ENCODE data around the gene LAIR2. TPM values are rescaled to one million over a fixed set of nuclear protein-coding genes. Genes with fewer than 3 reads are reported as not detected.
A peak's percentile ranks its signal among the peaks of the same experiment; 100 is the strongest.
"Not testable (repeated sequence)": the region's sequence is repeated elsewhere in the genome, so short reads cannot be mapped to it uniquely, and the experiment has no call there.

Gene LAIR2
- total RNA-seq, 1 donor from 2014 or later = not detected

DNA sequence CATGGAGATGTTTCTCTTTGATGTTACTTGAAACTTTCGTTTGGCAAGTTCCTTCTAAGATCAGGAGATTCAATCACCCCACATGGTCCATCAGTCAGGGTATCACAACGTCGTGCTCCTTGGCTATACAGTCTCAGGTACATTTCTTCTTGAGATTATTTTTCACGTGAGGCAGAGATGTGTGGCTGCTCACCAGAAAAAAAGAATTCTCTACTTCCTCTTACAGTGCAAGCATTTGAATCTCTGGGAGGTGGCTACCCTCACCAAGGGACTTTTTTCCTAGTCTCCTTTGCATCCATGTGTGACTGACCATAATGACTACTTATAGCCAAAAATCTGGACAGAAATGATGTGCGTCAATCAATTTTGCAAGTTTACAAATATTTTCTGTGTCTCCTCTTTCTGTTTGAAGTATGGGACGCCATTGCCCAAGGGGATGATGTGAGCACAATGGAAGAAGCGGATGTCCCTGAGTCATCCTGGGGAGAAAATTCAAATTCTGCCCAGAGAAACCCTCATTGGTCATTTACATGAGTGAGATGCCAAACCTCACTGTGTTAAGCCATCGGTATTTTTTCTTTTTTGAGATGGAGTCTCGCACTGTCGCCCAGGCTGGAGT lies 8.6 kb upstream of the LAIR2 start:
- DNase-seq (ENCODE audit: low read depth, low spot score) = no peak

DNA sequence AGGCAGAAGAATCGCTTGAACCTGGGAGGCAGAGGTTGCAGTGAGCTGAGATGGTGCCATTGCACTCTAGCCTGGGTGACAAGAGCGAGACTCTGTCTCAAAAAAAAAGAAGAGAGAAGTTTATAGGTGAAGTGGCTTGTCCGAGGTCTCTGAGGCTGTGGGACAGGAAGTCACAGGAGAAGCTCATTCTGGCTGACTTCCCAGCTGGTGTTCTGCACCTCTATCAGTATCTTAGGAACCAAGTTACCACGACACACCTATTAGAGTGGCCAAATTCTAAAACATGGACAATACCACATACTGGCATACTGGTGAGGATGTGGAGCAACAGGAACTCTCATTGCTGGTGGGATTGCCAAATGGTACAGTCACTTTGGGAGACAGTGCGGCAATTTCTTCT lies 7.3 kb upstream of the LAIR2 start:
- not testable (repeated sequence) for DNase-seq (ENCODE audit: low read depth, low spot score)

DNA sequence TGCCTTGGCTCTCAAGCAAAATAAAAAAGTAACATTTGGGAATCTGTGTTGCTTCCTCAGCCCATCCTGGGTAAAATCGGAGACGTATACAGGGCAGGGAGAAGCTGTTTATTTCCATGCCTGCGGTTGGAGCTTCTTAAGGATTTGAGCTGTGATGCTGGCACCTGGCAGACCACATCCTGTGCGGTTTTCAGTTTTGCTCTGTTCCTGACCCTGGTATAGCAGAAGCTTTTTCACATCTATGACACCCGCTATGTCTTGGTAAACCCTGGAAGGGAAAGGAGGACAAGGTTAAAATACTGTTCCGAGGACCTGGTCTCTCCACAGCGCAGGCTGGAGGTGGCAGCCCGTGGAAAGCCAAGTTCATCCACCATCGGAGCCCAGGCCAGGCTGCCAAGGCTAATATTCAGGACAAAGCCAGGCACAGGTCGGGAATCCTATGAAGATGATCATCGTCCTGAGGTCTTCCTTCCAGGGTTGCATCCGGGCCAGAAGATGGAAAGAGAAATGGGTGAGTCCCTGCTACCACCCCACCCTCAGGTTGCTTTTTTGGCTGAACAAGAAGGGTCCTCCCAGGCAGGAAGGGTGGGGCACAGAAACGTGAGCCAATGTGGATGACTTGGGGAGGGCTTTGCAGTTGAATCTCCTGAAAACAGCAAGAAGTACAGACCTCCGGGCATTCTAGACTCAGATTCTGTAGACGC lies 4.7 kb upstream of the LAIR2 start:
- not testable (repeated sequence) for DNase-seq (ENCODE audit: low read depth, low spot score)

DNA sequence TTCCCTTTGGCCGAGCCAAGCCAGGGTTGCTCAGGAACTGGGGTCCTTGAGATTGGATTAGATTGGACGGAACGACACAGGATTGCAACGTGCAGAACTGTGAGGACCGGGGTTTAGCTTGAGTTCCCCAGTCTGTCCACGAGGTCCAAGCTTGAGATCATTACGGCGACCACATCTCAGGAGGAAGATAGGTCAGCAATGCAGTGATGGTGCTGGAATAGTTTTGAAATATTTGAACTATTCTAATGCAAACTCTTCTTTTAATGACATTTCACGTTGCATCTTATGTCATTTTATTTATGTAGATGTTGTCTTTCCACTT lies 4.2 kb upstream of the LAIR2 start:
- DNase-seq (ENCODE audit: low read depth, low spot score) = not testable (repeated sequence)

DNA sequence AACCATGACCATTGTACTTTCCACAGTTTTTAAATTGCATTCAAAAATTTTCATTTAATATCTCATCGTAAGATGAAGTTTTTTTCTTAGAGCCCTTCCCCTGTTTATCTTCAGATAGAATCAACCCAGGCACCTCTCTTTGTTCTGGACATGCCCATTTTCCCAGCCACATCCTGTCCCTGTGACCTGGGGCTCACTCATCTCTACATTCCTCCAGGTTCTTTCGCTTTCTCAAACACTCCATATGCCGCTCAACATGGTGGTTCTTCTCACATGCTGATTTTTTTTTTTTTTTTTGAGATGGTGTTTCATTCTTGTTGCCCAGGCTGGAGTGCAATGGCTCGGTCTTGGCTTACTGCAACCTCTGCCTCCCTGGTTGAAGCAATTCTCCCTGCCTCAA lies 2.9 kb downstream of the LAIR2 start:
- DNase-seq (ENCODE audit: low read depth, low spot score) = not testable (repeated sequence)

DNA sequence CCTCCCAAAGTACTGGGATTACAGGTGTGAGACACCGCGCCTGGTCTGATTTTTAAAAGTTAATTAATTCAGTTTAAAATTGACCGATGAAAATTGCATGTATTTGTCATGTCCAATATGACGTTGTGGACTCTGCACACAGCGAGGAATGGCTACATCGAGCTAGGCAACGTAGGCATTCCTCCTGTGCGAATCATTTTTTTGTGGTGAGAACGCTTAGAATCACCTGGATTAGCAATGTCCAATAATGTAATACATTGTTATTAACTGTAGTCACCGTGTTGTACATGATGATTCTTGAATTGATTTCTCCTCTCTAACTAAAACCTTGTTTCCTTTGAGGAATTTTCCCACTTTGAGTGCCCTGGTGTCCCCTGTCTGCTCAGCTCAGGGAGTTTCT lies 3.4 kb downstream of the LAIR2 start:
- no peak for DNase-seq (ENCODE audit: low read depth, low spot score)

DNA sequence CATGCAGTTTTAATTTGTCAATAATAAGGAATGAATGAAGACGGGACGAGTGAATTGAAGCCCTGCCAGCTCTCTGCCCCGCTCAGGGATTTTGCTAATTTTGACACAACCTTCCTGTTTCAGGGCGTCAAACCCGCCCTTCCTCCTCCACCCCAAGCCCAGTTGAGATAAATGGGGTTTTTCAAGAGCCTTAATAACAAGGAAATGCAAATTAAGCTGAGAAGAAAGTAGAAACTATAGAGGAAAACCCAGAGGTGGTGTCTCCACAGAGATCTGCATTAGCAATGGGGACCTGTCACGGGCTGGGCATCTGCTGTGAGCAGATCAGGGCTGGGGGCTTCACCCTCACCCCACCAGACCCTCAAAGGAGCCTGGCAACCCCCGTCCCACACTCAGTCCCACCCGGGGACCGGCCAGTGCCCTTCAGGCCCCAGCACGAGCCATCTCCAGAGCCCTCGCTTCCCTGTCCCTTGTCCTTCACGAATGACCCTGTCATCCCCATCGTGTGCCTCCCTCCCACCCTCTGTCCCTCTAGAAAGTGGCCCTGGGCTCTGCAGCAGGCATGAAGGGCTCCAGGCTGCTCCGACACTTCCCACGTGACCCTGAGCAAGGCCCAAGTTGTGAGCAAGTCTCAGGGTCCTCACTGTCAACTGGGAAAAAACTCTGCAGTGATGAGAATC lies 4.5 kb downstream of the LAIR2 start:
- not testable (repeated sequence) for DNase-seq (ENCODE audit: low read depth, low spot score)

DNA sequence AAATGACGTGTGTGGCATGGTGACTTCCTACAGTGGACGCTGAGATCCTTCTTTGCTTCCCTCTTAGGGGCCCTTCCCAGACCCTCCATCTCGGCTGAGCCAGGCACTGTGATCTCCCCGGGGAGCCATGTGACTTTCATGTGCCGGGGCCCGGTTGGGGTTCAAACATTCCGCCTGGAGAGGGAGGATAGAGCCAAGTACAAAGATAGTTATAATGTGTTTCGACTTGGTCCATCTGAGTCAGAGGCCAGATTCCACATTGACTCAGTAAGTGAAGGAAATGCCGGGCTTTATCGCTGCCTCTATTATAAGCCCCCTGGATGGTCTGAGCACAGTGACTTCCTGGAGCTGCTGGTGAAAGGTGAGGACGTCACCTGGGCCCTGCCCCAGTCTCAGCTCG lies 5.2 kb downstream of the LAIR2 start:
- no peak for DNase-seq (ENCODE audit: low read depth, low spot score)

DNA sequence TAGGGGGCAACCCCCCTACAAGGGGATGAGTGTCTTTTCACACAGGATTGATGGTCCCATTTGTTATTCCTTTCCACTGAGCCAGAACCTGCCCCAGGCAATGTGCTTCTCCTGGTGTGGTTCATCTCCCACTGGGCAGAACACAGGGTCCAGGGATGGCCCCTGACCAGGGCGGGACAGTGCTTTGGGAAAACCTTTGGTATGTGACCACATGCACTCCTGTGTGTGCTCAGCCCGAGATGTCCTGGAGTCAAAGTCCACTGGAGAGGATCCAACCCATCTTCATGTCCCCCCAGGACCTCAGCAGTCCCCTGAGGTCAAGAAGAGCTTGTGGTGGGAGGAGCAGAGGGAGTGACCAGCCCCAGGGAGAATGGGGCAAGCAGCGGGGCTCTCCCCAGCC lies 5.9 kb downstream of the LAIR2 start:
- DNase-seq (ENCODE audit: low read depth, low spot score) = not testable (repeated sequence)

DNA sequence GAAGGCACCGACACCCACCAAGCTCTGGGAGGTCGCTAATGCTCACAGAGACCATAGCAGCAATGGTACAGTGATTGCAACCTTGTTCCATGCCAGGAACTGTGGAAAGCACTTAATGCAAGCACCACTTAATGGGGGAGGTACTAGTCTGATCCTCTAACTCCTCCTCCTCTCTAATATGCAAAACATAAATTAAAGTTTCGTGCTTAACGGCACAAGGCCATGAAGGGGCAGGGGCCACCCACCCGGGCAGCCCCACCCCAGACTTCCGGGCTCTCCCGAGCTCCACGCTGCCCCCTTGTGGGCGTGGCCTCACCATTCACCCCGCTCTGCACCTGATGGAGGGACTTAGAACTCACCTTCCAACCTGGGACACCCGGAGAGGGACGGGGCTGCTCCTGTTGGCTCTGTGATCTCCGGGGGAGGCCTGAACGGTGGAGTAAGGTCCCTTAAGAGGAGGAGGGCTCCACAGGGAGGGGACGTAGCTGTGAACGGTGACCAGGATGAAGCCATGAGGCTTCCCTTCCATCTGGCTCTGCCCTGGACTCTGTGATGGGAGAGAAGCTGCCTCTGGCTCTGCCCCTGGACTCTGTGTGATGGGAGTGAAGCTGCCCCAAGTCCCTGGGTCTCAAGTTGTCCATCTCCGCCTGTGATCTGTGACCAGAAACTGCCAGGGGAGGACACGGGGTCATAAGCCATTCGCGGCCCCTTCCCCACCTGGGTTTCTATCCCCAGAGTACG lies 6.7 kb downstream of the LAIR2 start:
- not testable (repeated sequence) for DNase-seq (ENCODE audit: low read depth, low spot score)

DNA sequence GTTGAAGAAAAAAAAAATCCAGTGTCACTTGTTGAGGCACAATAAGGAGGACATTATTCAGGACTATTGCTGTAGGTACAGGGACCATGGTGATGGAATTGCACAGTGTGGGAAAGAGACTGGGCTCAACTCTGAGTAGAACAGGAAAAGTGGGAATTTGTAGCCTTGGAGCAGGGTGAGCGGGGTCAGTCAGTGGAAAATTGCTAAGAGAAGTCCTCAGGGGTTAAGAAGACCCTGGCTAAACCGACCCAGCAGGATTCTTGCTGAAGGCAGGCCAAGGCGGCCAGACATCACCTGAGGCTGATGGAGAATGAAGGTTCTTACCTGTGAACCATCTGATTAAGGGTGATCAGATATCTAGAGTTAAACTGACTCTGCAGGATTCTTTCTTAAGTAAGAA lies 12.5 kb downstream of the LAIR2 start:
- DNase-seq (ENCODE audit: low read depth, low spot score) = no peak

DNA sequence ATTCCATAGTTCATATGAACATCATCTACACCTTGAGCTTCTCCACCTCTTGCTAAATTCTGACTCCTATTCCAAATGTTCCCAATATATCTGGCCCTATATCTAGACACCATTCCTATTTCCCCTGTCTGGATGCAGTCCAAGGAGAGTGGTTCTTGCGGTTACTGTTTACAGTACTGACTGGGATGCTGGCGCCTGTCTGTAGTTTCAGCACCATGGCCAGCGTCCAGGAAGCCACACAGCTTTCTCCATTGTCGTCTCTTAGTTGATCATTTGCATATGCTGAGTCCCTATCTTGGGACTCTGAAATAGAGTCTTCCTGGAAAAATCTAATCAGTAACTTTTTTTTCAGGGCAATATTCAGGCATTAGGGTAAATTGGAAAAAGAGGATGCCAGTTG lies 14.9 kb downstream of the LAIR2 start:
- no peak for DNase-seq (ENCODE audit: low read depth, low spot score)

DNA sequence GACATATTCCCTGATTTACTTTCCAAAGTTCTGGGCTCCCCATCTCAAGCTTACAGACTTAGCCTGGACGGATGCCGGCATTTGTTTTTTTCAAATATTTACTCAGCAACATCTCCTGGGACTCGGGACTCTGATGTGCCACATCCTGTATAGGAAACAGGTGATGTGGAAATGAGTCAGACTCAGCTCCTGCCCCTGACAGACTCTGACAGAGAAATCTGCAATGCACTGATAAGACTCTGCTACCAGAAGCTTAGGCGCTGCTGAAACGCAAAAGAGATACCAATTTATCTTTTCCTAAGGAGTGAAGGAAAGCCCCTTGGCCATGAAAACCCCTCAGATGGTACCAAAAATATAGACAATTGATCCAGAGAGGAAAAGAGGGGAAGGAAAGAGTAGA lies 16.2 kb downstream of the LAIR2 start:
- DNase-seq (ENCODE audit: low read depth, low spot score) = peak; percentile 63

DNA sequence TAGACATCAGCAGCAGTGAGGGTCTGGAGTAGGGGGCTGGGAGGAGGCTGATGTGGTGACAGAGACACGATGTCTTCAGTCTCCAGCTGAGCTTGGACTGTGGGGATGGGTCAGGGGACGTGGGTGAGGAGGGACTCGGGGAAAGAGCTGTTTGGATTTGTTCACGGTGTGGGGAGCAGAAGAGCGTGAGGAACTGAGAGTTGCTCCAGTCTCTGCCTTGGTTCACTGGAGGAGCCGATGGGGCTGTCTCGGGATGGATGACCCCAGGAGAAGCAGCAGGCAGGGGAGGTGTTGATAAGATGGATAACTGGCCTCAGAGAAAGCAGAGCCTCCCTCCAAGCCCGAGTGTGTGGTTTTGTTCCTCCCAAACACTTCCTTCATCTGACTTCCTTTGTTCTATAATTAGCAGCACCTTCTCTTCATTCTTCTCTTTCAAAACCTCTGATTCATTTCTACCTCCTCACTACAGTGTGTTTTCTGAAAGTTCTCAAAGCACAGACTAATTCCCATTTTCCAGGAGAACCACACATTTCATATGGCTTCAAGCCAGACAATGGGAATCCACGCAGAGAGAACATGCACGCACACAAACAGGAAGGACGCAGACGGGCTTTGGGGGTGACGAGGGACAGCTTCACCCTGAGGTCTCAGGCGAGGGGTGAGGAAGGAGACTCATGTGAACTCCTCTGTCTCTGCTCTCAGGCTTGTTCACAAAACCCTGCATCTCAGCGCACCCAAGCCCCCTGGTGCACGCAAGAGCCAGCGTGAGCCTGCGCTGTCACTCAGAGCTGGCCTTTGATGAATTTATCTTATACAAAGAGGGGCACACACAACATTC lies 18.6 kb downstream of the LAIR2 start:
- DNase-seq (ENCODE audit: low read depth, low spot score) = peak; percentile 10

DNA sequence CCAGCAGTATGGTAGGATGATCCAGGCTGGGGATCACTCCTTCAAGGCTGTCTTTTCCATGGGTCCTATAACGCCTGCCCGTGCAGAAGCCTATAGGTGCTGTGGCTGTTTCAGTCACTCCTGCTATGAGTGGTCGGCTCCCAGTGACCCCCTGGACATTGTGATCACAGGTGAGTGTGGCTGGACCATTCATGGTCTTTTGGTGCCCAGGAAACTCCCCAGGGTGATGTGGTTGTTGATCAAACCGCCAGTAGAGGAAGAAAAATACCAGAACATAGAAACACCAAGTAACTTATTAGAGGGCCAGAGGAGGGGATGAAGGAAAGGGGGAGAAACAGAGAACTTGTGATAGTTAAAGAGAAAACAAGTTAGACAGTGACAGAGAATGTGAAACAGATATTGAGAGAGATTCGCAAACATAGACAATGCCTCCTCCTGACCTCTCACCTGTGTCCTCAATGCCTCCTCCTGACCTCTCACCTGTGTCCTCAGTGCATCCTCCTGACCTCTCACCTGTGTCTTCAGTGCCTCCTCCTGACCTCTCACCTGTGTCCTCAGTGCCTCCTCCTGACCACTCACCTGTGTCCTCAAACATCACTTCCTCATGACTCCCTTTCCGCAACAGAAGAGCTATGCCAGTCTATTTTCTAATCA lies 19.4 kb downstream of the LAIR2 start:
- DNase-seq (ENCODE audit: low read depth, low spot score) = no peak

DNA sequence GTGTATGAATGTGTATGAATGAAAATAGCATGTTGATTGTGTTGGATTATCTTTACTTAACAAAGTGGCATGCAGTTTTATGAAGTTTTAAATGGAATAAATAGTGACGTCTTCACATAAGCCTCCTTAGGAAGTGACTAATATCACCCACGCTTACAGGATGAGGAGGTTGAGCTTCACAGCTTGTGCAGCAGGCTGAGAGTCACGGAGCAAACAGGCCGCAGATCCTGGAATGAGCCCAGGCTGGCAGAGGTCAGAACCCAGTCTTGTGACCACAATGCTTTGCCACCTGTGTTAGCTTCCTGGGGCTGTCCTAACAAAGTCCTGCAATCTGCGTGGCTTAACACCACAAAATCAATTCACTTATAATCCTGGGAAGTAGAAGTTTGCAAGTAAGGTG lies 20.8 kb downstream of the LAIR2 start:
- peak; percentile 73 for DNase-seq (ENCODE audit: low read depth, low spot score)

DNA sequence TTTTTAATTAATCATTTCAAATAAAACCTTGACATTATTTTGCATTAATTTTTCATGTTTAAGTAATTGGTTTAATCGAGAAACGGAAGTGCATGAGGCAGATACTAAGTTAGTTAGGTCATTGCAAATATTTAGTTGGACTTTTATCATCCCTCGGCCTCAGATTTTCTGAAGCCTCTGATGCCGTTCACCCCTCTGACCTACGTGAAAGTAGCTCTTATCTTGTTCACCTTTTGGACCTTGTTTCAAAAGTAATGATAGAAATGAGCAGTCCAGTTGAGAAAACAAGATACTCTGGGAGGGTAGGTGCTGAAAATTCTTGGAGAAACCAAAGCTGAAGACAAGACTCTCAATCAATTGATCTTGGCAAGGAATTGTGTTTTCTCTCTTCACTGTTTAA lies 23.0 kb downstream of the LAIR2 start:
- DNase-seq (ENCODE audit: low read depth, low spot score) = no peak

DNA sequence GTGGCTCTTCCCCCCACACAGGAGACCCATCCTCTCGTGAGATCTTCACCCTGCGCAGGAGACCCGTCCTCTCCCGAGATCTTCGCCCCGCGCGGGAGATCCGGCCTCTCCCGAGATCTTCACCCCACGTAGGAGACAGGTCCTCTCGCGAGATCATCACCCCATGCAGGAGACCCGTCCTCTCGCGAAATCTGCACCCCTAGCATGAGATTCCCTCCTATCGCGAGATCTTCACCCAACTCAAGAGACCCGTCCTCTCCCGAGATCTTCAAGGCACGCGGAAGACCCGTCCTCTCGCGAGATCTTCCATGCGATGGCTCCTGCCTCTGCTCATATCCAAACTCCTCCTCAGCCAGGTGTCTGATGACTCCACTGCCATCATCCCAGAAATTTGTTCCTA lies 24.3 kb downstream of the LAIR2 start:
- DNase-seq (ENCODE audit: low read depth, low spot score) = no peak

DNA sequence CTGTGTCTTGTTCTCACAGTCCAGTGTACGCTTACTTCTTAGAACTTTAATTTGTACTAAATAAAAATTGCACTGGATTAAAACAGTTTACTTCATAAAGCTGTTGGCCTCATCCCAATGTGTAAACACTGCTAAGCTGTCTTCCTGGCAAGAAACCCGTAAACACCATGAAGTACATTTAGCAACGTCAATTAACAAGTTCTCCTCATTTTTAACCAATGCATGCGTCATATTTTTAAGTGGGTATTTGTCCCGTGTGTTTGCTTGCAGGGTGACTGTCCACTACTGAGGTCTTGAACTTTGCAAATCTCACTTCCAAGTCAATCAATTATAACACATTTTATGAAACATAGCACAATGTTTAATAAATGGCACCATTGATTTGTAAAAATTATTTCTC lies 28.2 kb downstream of the LAIR2 start:
- DNase-seq (ENCODE audit: low read depth, low spot score) = no peak

DNA sequence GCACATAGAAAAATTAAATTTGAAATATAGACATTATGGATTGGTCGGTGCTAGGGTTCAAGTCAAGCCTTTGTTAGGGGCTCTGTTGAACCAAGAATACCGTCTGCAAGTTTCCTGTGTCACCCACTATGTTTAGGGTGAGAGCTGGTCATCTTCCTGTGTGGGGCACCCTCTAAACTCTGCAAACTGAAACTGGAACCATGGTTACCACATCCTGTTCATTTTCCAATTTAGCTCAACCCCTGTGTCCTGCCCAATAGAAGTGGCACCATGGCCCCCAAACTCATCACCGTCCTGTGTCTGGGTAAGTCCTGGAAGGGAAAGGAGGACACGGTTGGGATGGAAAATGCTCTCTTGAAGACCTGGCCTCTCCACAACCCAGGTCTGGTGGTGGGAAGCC lies 29.9 kb downstream of the LAIR2 start:
- no peak for DNase-seq (ENCODE audit: low read depth, low spot score)

DNA sequence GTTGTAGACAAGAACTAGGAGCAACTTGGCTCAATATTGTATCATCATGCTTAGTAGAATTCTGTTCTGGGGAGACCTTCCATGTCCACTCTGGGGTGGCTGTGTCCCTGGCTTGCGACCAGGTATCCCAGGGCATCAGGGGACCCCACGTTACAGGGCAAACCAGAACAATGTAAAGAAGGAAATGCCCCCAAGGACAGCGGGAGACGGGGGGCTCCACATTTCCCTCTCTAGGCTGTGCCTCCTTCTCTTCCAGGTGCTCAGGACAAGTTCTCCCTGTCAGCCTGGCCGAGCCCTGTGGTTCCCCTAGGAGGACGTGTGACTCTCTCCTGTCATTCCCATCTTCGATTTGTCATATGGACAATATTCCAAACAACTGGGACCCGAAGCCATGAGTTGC lies 30.8 kb downstream of the LAIR2 start:
- DNase-seq (ENCODE audit: low read depth, low spot score) = no peak
